A549 (cell line): ENCODE results near the gene OLR1.

ENCODE experiments used
- ATOH8 ChIP-seq: fragments of 250-450 bp; sonication (Bioruptor Pico); IDR thresholded peaks from 2 replicates; pipeline ENCODE4 v1.5.0; 2020; ENCODE audit warnings: low read depth, mild to moderate bottlenecking, moderate library complexity
- CTCF ChIP-seq: fragments of >200 bp; sonication (Bioruptor Twin); formaldehyde crosslinking; IDR thresholded peaks from 3 replicates; pipeline ENCODE4 v1.5.1; 2016
- EP300 ChIP-seq, 2 experiments: fragments of >200 bp; sonication (Bioruptor Twin); formaldehyde crosslinking; IDR thresholded peaks; 2 replicates in 1 of 2; 3 replicates in 1 of 2; pipeline ENCODE4 v1.6.1; 2016 to 2017
- POLR2A ChIP-seq: IDR thresholded peaks from 2 replicates; pipeline ENCODE4 v1.6.1; 2012; ENCODE audit warnings: mild to moderate bottlenecking, low read length
- ZFP36 ChIP-seq: fragments of 450-650 bp; IDR thresholded peaks from 2 replicates; pipeline ENCODE4 v1.6.1; 2014; ENCODE audit warnings: borderline replicate concordance; ENCODE audit not compliant: partially characterized antibody
- ZNF302 ChIP-seq: fragments of 250-450 bp; sonication (Bioruptor Pico); IDR thresholded peaks from 2 replicates; pipeline ENCODE4 v1.9.0; 2021; ENCODE audit warnings: inconsistent platforms, mild to moderate bottlenecking, moderate library complexity

GRCh38 chr12:10115890-10116289 lies 56.0 kb downstream of the OLR1 start:
- no peak for TF ChIP-seq CTCF
- TF ChIP-seq ZFP36 = no peak
- no peak for TF ChIP-seq ATOH8 (CRISPR knock-in tag)
- no peak for TF ChIP-seq POLR2A
- TF ChIP-seq EP300 (IDR thresholded peaks at IDR 0.05) = no peak
- TF ChIP-seq ZNF302 (CRISPR knock-in tag) = no peak
